ENCODE results near the gene ADAM8.

ADAM8 gene

DNA sequence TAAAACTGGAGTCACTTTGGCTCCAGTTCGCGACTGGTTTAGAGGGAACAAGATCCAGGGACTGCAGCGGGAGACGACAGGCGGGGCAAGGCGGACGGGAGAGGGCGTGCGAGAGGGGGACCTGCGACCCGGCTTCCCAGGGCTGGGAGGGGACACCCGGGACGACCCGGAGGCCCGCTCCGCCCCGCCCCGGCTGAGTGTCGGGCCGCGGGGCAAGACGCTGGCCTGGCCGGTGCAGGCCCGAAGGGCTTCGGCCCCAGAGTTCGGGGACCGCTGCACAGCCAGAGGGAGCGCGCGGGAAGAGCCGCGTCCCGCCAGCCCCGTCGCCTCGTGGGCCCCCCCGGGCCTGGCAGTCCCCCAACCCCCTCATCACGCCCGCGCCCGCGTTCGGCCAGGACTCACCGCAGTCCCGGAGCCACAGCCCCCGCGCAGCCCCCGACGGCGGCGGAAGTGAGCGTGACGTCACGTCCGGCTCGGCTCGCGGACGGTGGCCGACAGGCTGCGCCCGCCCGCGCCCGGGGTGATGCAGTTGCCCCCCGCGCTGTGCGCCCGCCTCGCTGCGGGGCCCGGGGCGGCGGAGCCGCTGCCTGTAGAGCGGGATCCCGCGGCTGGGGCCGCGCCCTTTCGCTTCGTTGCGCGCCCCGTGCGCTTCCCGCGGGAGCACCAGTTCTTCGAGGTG is 31.9 kb upstream of the ADAM8 start, which contains the start of the genes TUBGCP2 and ZNF511:
TUBGCP2 (minus strand) TSS at position 452 of the 679 bp plus-strand sequence. CDS start 5,931 bp downstream, outside the sequence.
ZNF511 (plus strand) TSS at position 494 of the 679 bp plus-strand sequence; CDS start at position 524, 30 bp downstream.
- DNase-seq, result peak; percentile 92
- ATAC-seq, result peak; percentile 84

DNA sequence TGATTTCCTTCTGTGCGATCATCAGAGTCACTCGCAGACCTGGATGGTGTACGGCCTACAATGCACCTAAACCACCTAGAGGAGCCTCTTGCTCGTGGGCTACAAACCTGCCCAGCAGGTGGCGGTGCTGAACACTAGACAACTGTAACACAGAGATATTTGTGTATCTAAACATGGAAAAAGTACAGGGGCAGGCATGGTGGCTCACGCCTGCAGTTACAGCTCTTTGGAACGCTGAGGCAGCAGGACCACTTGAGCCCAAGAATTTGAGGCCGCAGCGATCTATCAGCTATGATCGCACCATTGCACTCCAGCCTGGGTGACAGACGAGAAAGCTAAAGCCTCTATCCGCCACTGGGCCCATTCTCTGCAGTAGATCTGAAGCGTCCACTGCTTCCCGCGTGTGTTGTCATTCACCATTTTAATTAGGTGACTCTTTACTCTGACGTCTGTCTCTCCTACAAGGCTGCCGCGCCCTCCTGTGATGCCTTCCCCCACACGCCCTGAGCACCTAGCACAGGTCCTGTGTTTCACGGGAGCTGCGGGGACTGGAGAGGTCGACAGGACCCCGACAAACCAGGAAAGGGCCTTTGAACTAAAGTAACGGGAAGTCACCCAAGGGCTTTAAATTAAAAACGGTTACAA is 31.2 kb upstream of the ADAM8 start:
- ATAC-seq (peak; percentile 52), DNase-seq (peak; percentile 88)

DNA sequence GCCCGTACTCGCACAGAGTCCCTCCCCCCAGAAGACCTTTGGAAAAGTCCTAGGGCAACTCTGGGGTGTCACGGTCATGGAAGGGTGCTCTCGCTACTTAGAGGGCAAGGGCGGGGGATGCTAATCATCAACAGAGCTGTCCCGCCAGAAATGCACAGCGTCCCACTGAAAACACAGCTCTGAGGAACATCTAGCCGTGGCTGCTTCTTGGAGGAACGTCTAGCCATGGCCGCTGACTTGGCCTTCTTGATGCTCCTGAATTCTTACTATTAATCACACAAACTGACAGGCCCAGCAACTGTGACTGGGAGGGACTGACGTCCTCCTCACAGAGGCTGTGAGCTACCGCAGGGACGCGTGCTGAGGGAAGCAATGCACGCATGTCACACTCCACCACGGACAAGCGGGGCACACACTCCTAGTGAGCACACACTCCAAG is 30.3 kb upstream of the ADAM8 start:
- no peak for DNase-seq

DNA sequence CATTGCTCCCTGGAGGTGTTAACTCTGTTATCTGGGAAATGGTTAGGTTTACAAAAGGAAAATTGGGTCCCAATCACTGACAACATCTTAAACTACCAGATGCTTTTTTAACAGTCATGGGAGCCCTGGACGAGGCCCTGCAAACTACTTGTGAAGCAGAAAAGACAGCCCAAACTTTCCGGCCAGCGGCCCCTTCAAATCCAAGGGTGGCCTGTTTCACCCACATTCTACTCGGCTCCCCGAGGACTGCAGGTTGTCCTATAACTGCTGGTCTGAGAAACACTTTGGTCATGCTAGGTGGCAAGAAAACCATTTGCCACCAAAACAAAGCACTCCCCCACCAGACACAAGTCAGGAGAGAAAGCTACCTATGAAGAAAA is 29.4 kb upstream of the ADAM8 start:
- ATAC-seq (no peak), DNase-seq (no peak)

More for the DNA sequence above, 30.3 kb upstream of the ADAM8 start:
- no peak for ATAC-seq

DNA sequence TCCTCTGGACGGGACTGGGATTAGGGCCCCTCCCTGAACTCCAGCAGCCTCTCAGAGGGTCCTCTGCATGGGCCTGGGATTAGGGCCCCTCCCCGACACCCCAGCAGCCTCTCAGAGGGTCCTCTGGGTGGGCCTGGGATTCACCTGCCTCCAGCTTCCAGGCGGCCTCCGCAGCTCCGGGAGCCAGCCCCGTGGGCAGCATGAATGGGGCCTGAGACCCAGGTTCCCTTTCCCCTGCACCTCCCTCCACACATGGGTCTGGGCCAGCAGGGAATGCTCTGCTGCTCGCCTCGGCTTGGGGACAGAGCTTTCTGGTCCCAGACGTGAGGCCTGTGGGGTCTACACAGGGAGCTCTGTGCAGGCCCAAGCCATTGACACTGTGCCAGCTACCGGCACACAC is 26.5 kb upstream of the ADAM8 start:
- ATAC-seq, result no peak
- no peak for DNase-seq

DNA sequence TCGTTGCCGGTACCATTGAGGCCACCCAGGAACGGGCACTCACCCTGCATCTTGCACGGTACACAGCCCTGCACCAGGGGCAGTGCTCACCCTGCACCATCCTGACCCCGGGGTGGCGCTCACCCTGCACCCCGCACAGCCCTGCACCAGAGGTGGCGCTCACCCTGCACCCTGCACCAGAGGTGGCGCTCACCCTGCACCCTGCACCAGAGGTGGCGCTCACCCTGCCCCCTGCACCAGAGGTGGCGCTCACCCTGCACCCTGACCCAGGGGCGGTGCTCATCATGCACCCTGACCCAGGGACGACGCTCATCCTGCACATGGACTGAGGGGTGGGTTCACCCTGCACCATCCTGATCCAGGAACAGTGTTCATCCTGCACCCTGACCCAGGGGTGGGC is 25.6 kb upstream of the ADAM8 start:
- ATAC-seq (no peak), DNase-seq (no peak)

DNA sequence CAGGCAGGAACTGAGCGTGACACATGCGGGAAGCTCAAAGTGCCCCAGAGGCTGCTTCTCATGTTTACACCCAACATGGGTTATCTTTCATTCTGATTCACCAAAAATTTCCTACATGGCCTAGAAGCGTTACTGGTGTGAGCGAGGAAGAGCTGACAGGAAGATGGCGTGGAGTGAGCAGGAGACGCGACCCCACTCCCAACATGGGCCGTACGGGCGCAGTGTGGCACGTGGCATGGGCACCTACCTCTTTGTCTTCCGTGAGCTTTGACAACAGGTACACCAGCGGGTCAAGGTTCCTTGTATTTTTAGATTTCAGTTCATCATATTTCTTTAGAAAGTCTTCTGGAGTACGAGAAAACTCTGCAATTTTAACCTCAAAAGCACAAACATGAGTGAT is 23.1 kb upstream of the ADAM8 start:
- ATAC-seq (no peak), DNase-seq (no peak)

DNA sequence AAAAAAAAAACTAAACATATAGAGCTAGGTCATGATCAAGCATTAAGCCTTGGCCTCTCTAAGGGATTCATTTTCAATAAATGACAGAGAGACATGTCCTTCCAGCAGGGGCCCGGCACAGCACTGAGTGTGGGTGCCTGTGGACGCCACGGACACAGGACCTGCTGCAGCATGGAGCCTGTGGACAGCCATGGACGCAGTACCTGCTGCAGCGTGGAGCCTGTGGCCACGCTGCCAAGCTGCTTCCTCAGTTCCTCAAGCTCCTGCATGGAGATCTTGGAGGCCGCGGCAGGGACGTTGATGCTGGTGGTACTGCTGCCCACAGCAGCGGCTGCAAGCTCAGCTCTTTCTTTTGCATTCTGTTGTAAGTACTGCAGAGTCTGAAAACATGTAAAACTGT is 22.6 kb upstream of the ADAM8 start:
- DNase-seq (no peak), ATAC-seq (no peak)

DNA sequence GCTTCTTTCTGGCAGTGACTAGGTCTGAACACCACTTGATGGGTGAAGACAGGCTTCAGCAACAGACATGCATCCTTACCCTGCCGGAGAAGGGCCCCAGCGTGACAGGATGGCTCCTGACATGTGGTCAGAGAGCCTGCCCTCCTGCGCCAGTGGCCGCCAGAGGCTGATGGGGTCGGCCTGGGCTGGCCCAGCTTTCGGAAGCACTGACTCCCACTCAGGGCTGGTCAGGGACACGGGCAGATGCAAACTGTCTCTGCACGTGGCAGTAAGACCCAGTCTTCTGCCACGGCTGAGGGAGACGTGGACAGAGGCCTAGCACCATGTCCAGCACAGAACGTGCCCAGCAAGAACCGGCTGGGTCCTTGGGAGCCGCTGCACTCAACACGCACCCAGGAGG is 21.8 kb upstream of the ADAM8 start:
- no peak for ATAC-seq
- DNase-seq, result no peak

DNA sequence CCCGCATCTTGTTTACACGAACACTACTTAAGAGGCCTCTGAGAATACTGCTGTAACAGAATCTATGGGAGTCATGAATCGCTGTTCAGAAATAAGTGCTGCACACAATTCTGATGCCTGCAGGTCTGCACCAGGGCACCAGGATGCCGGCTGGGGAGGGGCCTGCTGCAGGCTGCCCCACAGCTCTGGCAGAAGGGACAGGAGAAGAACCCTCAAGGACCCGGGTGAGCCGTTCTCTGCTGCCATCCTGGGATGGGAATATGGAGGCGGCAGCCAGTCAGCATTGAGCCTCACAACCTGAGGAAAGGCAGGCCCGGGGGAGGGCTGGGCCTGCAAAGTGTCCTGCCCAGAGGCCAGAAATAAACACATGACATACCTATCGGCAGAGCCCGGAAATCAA is 20.8 kb upstream of the ADAM8 start:
- DNase-seq (no peak), ATAC-seq (no peak)

DNA sequence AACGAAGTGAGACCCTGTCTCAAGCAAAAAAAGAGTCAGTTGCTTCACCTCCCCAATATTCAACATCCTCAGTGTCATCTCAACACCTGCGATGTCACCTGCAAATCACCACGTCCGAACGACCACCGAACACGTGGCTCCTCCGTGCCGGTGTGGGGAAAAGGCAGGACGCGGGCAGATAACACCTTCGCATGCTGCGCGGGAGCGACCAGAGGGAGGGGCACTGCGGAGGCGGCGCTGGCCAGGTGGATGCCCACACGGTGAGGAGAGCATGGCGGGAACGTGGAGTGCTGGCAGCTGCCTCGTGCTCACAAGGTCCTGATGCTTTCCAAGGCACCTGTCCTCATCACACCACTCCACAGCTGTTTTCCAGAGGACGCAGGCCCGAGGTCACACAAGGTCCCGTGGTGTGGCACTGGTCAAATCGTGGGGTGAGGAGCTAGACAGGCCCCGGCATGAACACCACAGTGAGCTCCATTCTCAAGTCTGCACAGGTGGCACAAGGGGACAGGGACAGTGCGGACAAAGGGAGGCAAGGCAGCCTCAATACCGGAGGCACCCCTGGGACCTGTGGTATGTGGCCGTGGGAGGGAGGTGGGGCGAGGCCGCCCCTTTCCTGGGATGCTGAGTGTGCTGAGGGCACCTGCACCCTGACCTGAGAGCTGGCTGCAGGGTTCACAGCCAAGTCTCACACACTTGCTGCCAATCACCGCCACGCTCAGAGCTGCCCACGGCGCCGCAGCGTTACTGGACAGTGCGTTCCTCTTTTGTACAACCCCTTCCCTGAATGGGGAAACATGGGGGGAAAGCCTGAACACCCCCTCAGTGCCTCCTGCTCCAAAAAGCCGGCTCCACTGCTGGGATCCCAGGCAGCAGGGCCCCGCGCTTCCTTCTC is 19.0 kb upstream of the ADAM8 start:
- ATAC-seq (no peak), DNase-seq (no peak)

DNA sequence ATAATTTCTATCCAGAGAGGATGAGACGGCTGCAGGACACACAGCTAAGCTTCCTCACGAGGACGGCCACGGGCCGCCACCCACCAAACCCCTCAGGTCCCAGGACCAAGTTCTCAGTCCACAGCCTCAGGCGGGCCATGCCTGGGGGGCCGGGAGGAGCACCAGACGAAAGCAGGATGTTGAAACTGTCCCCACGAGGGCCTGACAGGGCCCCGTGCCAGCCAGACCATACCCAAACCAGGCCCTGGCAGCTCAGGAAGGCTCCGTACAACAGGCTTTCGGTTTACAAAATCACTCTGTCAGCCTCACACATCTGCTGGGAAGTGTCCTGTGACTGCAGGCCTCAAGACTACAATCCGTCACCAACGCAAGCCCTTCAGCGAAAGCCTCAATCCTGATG is 17.5 kb upstream of the ADAM8 start:
- DNase-seq (no peak), ATAC-seq (no peak)

DNA sequence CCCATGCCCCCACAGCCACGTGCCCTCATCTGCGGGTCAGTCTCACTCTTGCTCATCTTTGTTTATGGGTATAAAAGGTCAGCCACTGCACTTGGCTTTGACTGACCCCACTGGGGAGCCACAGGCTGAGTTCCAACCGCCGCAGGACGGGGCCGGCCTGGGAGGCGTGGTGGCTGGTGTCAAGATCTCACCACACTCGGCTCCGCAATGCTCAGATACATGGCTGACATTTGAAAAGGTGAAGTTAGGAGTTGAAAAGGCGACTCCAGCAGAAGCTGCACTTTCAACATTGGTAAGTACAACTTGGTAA is 17.1 kb upstream of the ADAM8 start:
- no peak for ATAC-seq
- DNase-seq, result no peak

DNA sequence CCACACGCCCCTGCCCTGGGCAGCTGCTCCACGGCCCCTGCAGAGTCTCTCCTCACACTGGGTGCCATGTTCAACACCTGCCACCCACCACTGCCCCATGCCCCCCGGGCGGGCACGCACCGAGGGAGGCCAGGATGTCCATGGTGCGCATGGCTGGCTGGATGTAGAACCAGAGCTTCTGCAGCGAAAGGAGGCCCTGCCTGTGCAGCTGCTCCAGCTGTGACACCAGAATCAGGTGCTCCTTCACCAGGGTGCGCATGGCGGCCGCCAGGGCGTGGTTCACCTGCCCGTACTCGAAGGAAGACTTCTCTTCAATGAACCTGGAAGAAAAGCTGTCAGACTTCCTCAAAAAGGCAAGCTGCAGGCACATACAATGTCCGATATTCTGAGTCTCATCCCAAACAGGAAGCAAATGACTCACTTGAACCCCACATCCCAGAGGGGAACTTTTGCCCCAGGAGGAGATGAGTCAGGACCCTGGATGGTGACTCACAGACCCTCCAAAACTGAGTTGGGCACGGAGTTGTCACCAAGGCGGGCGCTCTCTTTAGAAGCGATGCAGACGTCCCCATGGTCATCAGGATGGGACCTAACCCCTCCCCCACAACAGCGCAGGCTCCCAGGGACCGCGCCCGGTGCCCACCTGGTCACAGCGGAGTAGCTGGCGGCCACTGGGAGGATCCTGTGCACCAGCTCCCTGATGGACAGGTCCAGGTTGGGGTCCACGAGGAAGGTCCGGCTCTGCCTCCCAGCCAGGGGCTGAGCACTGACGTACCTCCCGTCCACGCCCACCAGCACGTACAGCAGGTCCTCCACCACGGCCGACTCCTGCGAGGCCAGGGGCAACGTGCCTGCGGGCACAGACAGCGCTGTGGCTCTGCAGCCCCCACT is 16.5 kb upstream of the ADAM8 start:
- DNase-seq, result peak; percentile 46
- peak; percentile 84 for ATAC-seq

DNA sequence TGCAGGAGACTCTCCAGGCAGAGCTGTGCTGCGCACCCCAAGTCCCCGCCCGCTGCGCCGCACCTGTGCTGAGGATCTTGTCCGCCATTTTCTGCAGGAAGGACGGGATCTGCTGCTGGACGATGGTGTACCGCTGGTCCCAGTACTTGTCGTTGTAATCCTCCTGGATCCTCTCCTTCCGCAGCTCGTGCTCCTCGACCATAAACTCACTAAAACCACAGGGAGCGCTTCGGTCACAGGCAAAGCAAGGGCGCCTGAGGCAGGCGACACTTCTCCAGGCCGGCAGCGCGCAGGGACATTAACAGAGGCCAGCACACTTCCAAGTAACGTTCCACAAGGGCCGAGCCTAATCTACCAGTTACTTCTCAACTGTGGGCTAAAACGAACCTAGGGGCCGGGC is 13.1 kb upstream of the ADAM8 start:
- no peak for DNase-seq
- ATAC-seq, result no peak

DNA sequence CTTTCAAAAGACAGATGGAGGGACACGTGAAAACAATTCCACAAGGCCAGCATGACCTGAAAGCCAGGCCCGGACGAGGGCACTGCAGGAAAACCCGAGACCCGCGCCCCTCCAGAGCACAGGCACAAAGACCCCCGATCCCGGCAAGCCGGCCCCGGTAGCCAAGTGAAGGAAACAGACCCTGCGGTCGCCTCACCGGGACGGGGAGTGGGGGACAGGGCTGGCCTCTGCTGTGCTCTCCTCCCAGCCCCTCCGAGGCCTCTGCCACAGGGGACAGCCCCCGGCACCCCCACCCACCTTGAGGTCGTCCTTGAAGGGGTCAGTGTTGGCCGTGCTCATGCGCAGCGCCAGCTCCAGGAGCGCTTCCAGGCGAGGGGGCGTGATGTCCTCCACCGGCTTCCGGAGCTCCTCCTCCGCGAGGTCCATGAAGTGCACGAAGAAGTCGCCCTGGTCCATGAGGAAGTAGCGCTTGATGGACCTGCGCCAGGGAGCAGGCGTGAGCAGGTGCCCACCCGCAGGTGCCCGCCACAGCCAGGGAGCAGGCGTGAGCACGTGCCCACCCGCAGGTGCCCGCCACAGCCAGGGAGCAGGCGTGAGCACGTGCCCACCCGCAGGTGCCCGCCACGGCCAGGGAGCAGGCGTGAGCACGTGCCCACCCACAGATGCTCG is 11.3 kb upstream of the ADAM8 start:
- ATAC-seq (no peak), DNase-seq (no peak)

DNA sequence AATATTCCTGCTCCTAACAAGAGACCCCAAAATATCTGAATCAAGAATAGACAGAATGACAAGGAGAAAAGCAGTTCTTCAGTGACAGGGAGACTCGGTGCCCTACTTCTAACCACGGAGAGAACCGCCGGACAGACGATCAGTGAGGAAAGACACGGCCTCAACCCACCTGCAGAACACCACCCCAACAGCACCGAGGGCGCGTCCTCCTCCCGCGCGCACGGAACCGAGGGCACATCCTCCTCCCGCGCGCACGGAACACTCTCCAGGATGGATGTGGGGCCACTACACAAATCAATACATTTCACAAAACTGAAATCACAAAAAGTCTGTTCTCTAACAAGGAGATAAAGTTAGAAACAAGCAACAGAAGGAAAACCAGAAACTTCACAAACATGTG is 9.7 kb upstream of the ADAM8 start:
- no peak for ATAC-seq
- no peak for DNase-seq

DNA sequence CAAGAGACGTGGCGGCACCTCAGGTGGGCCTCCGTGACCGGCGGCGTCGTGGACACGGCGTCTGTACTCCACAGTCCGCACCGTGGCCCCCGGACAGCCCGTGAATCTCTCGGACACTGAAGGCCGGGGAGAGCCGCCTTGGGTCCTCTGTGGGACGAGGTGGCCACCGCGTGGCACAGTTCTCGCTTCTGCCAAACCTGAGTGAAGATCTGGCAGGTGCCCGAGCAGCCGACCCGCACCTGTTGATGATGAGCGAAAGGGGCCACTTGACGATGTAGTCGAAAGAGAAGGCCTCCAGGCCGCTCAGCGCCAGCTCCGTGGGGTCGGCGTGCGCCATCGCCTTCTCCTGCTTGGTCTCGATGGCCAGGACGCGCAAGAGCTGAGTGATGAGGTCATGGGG is 8.5 kb upstream of the ADAM8 start:
- ATAC-seq, result no peak

DNA sequence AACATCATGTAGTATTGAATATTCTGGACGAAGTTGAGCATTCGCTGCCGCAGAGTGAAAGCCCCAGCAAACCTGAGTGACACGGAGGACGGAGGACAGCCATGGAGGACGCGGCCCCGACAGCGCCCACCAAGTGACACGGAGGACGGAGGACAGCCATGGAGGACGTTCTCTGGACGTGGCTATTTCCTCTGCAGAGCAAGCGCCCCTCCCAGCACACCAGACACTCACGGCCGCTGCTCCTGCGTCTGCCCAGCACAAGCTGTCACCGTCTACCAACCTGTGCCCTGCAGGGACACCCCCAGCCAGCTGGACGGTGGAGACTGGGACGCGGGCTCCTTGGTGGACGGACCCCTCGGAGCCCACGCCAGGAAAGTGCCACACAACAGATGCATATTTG is 7.3 kb upstream of the ADAM8 start:
- DNase-seq (no peak), ATAC-seq (no peak)

More for the DNA sequence above, 8.5 kb upstream of the ADAM8 start:
- DNase-seq, result no peak

DNA sequence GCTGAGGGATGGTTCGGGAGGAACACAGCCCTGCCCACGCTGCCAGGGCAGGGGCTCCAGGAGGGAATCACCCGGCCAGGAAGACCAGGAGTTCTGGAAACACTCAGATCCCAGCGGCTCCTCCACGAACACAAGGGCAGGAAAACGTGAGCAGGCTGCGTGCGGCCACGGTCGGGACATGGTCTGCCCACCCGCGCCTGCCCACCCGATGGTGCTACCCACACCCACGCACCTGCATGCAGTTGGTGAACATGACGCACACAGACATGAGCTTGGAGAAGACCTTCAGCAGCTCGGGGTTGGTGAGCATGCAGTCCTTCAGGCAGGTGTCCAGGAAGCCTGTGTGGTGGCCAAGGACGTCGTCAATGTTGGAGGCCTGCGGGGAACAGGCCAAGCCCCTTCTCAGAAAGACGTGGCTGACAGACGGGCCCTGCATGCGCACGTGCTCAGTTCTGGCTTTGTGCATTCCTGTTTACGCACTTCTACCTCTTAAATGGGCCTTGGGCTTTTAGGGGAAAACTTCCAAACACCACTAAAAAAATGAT is 6.2 kb upstream of the ADAM8 start:
- DNase-seq (no peak), ATAC-seq (no peak)
